Lower leg skin (tissue), 3 donors: Measurements from ENCODE around the gene SORL1.

ENCODE experiments used
- POLR2A ChIP-seq, 2 donors: fragments of 450-650 bp; IDR thresholded peaks; one replicate each; pipeline ENCODE4 v1.6.1; 2016 to 2017; ENCODE audit warnings: antibody characterized with exemption in 2 of 2, mild to moderate bottlenecking in 1 of 2, moderate library complexity in 1 of 2
- TF ChIP-seq, protein P1 (sequence below), 3 donors: fragments of 450-650 bp; IDR thresholded peaks; one replicate each; pipeline ENCODE4 v1.5.1; 2016; ENCODE audit warnings: antibody characterized with exemption in 3 of 3, mild to moderate bottlenecking in 3 of 3, moderate library complexity in 2 of 3

DNA sequence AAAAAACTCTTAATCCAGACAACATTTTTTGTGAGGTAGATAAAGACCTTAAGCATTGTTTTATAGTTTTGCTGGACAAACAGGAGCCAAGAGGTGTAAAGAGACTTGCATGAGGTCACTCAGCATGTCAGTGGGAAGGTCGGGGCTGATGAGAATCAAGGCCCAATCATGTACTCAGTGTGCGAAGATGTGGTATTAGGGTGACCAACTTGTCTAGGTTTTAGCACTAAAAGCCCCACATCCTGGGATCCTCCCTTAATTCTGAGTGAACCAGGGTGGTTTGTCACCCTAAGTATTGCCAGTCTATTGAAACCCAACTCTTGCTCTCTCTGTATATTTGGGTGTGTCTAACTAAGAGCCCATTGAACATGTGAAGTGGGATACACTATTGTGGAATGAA lies 20.2 kb downstream of the SORL1 start:
- TF ChIP-seq, protein P1, sequence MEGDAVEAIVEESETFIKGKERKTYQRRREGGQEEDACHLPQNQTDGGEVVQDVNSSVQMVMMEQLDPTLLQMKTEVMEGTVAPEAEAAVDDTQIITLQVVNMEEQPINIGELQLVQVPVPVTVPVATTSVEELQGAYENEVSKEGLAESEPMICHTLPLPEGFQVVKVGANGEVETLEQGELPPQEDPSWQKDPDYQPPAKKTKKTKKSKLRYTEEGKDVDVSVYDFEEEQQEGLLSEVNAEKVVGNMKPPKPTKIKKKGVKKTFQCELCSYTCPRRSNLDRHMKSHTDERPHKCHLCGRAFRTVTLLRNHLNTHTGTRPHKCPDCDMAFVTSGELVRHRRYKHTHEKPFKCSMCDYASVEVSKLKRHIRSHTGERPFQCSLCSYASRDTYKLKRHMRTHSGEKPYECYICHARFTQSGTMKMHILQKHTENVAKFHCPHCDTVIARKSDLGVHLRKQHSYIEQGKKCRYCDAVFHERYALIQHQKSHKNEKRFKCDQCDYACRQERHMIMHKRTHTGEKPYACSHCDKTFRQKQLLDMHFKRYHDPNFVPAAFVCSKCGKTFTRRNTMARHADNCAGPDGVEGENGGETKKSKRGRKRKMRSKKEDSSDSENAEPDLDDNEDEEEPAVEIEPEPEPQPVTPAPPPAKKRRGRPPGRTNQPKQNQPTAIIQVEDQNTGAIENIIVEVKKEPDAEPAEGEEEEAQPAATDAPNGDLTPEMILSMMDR (IDR thresholded peaks at IDR 0.05) = no peak
- TF ChIP-seq POLR2A (IDR thresholded peaks at IDR 0.05) = no peak
